ENCODE measurements around the gene C1orf141.
"Not testable (repeated sequence)": the region's sequence is repeated elsewhere in the genome, so short reads cannot be mapped to it uniquely, and the experiment has no call there.

The C1orf141 gene

GRCh38 chr1:67134695-67135094, at the start of gene C1orf141:
TSS of gene C1orf141 (minus strand) at chr1:67134970. CDS start at chr1:67127240, 7,730 bp downstream.
- DNase-seq = peak in 1 of 2 donors; percentile 7

GRCh38 chr1:67175530-67176087, 40.8 kb upstream of the C1orf141 start:
- no peak for DNase-seq

GRCh38 chr1:67174716-67175284, 40.0 kb upstream of the C1orf141 start:
- DNase-seq = no peak

- DNase-seq = no peak
Observed at GRCh38 chr1:67173988-67174387, 39.2 kb upstream of the C1orf141 start.

DNA sequence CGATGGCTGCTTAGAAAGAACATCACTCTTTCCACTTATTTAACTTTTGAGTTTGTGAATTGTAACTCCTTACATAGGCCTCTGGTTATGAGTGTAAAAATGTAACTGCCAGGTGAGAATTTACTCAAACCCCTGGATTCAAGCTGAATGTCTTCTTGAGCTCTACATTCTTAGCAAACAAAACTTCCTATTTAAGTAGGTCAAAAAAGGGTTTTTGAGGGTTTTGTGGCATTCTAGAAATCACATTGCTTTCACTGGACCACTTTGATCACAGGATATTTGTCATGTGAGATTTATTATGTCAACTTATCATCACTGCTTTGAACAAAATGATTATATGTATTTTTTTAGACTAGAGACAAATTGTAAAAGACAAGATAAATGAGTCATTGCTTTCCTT, 37.2 kb upstream of the C1orf141 start:
- DNase-seq = no peak

- no peak for DNase-seq
Observed at GRCh38 chr1:67171574-67171955, 36.8 kb upstream of the C1orf141 start.

DNA sequence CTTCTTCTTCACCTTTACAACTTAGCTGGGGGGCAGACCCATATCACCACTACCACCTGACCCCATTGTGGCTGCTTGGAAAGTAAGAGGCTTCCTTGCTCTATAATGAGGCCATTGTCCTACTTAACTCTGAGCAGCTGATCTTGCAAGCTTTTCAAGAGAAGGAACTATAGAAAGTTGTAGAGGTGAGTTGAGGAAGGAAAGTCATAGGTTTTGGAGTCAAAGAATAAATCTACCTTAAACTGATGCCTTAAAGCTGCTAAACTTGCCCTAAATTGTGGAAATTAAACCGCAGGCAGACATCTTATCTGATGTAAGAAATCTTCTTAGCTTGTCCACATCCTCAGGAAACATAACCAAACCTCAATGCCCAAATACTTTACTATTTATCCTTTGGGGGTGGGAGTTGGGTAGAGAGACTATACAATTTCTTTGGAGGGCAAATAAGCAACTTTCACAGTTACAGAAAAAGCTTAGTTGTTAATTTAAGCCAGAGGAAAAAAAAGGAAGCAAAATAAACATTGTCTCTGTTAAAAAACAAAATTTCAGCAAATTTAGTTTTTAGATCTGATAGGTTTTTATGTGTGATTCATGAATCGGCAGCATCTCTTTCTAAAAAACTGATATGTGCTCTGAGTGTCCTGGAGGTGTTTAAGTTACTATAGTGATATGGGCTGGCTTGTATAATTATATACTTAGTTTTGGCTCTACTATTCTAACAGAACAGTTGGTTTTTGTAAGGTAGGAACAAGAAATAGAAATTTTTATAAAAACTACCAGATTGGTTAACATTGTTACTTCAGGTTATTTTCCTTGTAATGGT, 36.2 kb upstream of the C1orf141 start:
- DNase-seq = no peak

GRCh38 chr1:67169932-67170331, 35.2 kb upstream of the C1orf141 start:
- no peak for DNase-seq

DNA sequence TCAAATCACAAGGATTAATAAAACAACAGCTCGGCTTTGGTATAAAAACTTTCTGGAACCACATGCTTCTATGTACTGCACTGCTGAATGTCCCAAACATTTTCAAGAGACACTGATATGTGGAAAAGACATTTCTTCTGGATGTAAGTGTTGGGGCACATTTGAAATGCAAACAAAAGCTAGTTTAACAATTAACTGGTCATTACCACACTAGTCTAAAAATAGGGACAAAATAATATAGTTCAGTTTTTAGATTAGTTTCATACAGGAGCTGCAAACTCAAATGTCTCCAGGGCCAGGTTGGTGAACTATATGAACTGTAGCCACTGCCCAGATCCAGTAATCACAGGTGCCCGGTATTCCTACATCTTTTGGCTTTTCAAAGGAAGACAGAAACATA, 34.7 kb upstream of the C1orf141 start:
- DNase-seq = no peak

DNA sequence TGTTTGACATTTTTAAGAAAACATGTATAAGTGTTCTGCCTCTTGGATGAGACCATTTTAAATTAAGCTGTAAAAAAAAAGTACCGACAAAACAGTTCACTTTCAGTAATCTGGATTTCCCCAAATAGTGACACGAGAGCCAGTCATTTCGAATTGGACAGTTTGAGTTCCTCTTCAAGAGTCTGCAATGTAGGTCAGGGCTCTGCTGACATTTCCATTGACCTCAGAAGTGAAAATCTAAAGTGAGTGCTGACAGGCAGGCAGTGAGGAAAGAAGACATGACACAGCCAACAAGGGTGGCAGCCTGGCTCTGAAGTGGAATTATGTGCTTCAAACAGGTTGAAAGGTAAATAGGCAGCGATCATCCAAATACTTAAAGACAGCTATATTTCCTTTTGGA, 31.4 kb upstream of the C1orf141 start, which contains the start of gene IL23R:
TSS of gene IL23R (plus strand) at position 259 of the 400 bp plus-strand sequence. CDS start 1,667 bp downstream, outside the sequence.
- no peak for DNase-seq

DNA sequence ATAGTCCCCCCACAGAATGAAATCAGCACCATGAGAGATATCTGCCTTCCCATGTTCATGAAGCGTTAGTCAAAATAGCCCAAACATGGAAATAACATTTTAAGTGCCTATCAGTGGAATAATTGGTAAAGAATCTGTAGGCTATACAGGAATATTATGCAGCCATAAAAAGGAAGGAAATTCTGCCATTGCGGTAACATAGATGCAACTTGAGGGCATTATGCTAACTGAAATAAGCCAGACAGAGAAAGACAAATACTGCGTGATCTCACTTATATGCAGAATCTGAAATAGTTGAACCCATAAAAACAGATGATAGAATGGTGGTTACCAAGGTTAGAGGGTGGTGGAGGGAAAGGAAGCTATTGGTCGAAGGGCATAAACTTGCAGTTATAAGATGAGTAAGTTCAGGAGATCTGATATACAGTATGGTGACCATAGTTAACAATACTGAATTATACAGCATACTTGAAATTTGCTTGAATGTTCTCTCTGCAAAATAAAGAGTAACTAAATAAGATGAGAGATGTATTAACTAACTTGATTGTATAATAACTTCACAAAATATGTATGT, 30.8 kb upstream of the C1orf141 start:
- no peak for DNase-seq

DNA sequence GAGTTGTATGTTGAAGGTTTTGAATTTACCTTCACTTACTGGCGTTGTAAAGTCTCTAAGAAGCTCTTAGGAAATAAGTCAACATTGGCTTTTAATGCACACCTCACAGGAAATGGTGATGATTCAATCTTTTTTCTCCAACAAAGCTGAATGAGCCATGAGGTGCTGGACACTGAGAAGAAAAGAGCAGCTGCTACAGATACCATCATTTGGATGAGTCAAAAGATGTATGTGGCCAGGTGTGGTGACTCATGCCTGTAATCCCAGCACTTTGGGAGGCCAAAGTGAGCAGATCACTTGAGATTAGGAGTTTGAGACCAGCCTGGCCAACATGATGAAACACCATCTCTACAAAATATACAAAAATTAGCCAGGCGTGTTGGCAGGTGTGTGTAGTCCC, 28.2 kb upstream of the C1orf141 start:
- no peak for DNase-seq

- DNase-seq = no peak
Observed at GRCh38 chr1:67159233-67159632, 24.5 kb upstream of the C1orf141 start.

GRCh38 chr1:67158401-67158800, 23.6 kb upstream of the C1orf141 start:
- DNase-seq = no peak

DNA sequence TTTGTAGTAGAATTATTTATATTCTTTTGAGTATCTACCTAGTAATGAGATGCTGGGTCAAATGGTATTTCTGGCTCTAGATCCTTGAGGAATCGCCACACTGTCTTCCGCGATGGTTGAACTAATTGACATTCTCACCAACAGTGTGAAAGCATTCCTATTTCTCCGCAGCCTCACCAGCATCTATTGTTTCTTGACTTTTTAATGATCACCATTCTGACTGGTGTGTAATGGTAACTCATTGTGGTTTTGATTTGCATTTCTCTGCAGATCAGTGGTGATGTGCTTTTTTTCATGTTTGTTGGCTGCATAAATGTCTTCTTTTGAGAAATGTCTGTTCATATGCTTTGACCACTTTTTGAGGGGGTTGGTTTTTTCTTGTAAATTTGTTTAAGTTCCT, 16.2 kb upstream of the C1orf141 start:
- DNase-seq = no peak

DNA sequence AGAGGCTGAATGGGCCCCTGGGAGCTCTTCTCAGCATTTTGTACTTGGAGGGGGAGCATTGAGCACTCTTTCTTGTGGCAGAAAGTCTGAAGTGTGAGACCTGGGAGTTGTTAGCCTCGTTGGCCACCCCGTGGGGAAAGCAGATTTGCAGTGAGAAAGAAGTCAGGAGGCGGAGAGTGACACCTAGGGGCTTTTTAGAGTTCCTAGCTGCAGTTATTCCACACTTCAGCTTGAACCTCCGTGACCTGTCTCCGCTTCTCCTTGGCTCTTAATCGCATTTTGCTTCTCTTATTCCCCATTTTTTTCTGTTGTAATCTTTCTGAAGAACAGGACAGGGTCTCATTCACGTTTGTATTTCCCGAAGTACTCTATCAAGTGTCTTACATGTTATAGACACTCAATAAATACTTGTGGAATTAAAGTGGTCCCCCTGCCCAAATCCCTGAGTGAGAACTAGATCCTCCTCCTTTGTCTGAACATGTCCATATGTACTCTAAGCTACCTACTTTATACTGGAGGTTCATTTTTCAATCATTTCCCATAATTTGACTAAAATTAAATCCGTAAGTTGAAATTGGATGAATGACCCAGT, 14.5 kb upstream of the C1orf141 start:
- DNase-seq = peak; percentile 52 to 67

- DNase-seq = no peak
Observed at GRCh38 chr1:67148516-67149178, 13.9 kb upstream of the C1orf141 start.

DNA sequence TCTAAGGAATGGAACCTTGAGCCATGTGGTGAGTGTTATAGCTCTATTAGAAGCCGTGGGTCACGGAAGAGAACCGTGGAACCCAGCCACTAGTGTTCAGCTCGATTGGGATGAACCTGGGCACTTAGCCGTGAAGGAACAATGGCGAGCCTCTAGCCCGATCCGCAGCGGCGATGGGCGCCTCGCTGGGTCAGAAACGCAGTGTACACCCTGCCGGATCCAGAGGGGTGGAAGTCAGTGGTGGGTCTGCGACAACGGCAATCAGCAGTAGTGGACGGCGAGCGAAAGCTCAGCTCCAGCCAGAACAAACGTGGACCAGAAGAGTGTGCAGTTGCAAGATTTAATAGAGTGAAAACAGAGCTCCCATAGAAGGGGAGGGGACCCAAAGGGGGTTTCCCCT, 13.2 kb upstream of the C1orf141 start:
- not testable (repeated sequence) for DNase-seq

DNA sequence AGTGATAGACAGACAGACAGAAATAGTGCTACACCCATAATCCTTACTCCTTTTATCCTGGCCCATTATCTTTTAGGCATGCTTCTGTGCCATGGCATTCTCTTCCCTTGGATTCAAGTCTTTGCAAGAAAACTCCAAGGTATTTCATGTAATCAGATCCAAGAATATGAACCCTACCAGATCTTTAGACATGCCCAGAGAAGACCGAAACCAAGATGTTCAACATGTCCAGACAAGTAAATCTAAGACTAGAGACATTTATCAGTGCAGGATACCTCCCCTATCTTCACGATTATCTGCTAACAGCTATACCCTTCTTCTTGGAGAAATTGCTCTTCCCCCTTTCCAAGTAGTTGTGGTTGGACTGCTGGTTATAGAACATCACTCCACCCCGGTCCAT, 11.8 kb upstream of the C1orf141 start:
- DNase-seq = no peak

GRCh38 chr1:67146101-67146500, 11.3 kb upstream of the C1orf141 start:
- no peak for DNase-seq

DNA sequence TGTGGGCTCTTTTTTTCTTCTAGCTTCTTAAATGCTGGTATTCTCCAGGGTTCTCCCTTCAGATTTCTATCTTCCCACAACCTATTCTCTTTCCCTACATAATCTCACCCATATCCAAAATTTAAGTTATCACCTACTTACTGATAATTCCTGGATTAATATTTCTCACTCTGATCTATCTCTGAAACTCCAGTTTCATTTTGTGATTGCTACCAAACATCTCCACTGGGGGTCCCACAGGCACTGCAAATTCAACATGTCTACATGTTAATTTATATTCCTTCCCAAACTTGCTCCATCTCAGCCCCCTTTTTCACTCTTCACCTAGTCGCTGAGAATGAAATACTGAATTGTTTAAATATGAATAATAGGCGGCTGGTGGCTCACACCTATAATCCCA, 9.9 kb upstream of the C1orf141 start:
- DNase-seq = no peak

DNA sequence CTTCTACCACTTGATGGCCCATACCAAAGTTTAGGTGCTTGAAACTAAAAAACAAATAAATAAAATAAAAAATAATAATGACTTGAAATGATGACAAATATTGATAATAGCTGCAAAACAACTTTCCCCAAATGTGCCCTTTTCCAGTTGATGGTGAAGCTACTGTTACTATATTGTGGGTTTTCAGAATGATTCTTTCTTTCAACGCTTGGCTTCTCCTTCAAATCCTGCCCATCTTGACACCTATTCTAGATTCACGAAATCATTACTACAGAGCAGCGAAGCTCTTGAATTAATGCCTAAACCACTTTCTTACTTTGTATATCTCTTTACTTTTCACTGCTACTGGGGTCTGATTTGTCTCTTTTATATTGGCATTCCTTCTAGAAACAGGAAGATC, 9.2 kb upstream of the C1orf141 start:
- DNase-seq = no peak

GRCh38 chr1:67142931-67143330, 8.2 kb upstream of the C1orf141 start:
- no peak for DNase-seq
